22Rv1 (cell line): ENCODE measurements around the gene NR2C1.

Experiments
- CTCF ChIP-seq: fragments of 450-650 bp; IDR thresholded peaks from 2 replicates; pipeline ENCODE4 v1.5.1; 2017; ENCODE audit warnings: mild to moderate bottlenecking
- ZFX ChIP-seq: fragments of 450-650 bp; IDR thresholded peaks from 2 replicates; pipeline ENCODE4 v1.6.1; 2017; ENCODE audit warnings: antibody characterized with exemption, borderline replicate concordance

GRCh38 chr12:95116773-95117172, 43.4 kb upstream of the NR2C1 start:
- TF ChIP-seq CTCF (no peak), ZFX (no peak)
